Stimulated activated CD8-positive, alpha-beta memory T cell treated with anti-CD3 and anti-CD28 coated beads, Interleukin-12 subunit alpha, Interleukin-12 subunit beta, amount 100 ng/mL, for 1 hour (primary cell): ENCODE results near the gene BRAF.
"Not testable (repeated sequence)": the region's sequence is repeated elsewhere in the genome, so short reads cannot be mapped to it uniquely, and the experiment has no call there.

ENCODE experiments used
- DNase-seq: peaks from one replicate; pipeline ENCODE4 v3.0.0-alpha.2; 2020; ENCODE audit warnings: low read depth

Gene BRAF

GRCh38 chr7:140876519-140877248 lies 48.0 kb downstream of the BRAF start:
- DNase-seq = no peak

DNA sequence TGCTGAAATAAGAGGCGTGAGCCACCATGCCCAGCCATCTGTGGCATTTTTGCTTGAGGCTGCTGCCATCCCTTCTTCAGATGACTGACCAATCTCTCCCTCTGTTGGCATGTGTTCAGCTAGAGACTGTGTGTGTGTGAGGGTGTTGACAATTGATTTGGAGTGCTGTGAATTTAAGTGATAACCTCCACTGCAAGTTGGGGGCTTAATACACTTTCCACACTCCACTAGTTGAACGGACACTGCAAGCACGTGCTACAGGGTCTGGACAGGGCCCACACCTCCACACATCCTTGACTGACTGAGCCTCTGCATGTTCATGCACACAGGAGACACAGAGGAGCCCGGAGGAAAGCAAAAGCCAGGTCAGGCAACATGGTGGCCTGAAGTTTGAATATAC lies 51.3 kb downstream of the BRAF start:
- DNase-seq = no peak

DNA sequence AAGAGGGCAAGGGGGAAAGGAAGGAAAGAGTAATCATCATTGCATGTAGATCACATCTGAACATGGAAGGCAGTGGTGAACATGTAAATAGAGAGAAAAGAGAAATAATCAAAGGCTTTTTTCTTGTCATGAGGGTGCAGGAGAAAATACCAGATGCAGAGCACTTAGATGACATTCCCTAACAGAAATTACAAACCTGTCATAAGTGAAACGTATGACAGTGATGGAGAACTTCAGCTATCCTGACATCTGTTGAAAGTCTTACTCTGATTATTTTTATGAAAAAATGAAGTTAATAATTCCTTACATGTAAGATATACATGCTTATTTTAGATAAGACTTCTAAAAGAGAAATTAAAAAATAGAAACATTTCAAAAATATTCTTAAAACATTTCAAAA lies 54.7 kb downstream of the BRAF start:
- DNase-seq = no peak

- no peak for DNase-seq
These were observed 55.3 kb downstream of the BRAF start for GRCh38 chr7:140869430-140869829.

DNA sequence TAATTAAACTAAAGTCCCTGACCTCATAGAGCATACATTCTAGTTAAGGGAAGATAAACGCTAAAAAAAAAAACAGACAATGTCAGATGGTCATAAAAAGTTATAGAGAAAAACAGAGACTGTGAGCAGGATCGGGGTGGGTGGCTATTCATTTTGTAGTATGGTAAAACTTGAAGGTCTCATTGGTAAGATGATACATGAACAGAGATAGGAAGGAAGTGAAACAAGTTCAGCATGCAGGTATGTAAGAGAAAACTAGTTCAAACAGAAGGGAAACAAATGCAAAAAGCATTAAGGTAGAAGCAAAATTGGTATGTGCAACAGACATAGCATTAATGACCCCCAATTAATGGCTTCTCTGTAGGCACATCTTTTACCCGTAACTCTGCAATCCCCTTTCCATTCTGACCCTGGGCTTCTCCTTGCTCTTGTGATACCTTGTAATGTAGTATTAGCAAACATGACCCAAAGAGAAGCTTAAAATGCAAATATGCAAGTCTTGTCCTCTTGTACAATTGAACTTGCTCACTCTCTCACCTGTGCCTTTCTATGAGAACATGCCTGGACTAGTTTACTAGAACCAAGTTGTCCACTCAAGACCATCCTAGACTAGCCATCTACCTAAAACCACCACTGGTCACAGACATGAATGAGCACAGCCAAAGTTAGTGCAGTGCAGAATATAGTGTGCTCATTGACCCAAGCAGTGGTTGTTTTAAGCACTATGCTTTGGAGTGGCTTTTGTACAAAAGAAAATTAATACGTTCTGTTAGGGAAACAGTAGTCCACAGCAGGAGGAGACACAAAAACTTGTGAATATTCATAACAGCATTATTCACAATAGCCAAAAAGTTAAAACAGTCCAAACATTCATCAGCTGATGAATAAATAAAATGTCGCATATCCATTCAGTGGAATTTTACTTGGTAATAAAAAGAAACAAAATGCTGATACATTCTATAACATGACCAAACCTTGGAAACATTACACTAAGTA lies 57.0 kb downstream of the BRAF start:
- DNase-seq = no peak

DNA sequence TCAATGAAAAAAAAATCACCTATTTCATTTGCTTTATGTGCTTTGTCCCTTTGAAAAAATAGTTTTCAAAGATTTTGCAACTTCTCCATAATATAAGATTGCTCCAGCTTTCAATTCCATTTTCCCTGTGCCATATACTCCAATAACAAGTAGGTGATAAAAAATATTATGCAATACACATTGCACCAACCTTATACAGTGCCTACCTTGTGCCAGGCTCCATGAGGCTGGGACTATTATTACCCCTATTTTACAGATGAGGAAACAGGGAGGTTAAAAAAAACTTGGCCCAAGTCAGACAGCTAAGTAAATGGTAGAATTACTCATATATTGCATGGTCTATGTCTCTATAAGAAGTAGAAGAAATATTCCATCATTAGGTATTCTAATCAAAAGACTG lies 57.8 kb downstream of the BRAF start:
- no peak for DNase-seq

DNA sequence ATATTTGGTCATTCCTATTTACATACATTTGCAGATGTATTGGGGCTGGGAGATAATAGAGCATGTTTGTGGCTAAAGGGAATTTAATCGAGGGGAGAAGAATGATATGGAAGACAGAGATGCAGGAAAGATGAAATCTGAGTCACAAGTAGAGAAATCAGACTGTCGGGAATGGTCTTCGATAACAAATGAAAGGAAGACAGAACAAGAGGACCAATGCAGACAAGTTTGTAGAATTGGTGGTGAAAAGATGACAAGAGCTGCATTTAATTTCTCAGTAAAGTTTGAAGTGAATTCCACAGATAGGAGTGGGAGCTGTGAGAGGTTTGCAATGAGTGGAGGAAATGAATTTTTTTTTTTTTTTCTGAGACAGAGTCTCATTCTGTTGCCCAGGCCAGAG lies 60.0 kb downstream of the BRAF start:
- DNase-seq = no peak

DNA sequence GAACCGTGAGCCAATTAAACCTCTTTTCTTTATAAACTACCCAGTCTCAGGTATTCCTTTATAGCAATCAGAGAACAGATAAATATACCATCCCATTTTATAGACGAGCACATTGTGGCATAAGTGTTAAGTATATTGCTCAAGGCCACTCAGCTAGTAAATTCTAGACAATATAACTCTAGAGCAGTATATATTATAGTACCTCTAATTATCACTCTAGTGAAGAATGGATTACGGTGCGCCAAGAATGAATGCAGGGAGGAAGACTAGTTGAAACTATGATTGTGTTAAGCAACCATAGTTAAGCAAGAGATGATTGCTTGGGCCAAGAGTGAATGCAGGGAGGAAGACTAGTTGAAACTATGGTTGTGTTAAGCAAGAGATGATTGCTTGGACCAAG lies 60.9 kb downstream of the BRAF start:
- no peak for DNase-seq

DNA sequence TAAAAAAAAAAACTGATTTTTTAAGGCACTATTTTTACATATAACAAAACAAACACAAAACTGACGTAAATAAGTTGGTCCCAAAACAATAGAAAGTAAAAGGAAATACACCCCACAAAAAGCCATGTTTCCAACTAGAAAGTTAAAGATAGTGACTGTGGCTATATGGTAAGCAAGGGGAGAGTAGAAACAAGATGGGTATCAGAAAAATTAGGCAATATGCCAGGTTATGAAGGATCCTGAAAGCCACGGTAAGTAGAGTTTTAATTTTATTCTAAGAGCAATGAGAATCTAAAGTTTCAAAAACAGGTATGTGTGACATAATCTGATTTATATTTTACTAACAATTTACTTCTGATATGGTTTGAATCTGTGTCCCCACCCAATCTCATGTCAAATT lies 61.5 kb downstream of the BRAF start:
- no peak for DNase-seq

DNA sequence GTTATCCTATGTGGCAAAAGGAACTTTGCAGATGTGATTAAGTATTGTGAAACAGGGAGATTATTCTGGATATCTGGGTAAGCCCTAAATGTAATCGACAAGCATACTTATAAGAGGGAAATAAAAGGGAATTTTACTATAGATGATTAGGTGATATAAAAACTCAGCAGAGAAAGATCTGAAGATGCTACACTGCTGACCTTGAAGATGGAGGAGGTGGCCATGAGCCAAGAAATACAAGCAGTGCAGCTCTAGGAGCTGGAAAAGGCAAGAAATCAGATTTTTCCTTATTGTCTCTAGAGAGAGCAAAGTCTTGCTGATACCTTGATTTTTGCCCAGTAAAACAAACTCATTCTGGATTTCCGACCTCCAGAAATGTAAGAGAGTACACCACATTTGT lies 67.7 kb downstream of the BRAF start:
- DNase-seq = no peak

GRCh38 chr7:140841166-140841715 lies 83.5 kb downstream of the BRAF start:
- DNase-seq = no peak

GRCh38 chr7:140831724-140832123 lies 93.0 kb downstream of the BRAF start:
- no peak for DNase-seq

DNA sequence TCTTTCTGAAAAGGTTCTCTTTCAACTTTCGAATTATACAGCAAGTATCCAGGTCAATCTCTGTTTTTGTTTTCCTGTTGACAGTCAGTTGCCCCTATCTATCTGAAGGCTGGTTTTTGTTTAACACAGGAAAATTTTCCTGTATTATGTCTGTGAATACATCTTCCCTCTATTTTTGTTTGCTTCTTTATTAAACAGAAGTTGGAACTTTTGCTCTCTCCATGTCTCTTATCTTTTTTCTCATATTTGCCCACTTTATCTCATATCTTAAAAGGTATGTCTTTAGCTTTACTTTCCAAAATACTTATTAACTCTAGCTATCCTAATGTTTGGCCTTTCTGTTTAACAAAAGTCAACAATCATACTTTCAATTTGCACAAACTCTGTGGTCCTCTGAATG lies 95.0 kb downstream of the BRAF start:
- DNase-seq = no peak

DNA sequence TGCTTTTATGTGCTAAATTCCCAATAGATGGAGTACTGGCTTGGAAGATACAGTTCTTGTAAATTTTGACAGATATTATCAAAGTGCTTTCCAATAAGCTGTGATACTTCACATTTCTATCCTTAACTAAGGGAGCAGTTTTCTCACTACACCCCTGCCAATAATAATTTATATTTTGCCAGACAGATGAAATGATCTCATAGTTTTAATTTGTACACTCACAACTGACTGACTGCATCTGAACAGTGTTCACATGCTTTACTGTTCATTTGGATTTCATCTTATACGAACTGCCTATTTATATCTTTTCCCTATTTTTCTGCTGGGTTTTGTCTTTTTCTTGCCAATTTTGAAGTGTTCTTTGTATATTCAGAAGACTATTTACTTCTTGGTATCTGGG lies 96.0 kb downstream of the BRAF start:
- no peak for DNase-seq

DNA sequence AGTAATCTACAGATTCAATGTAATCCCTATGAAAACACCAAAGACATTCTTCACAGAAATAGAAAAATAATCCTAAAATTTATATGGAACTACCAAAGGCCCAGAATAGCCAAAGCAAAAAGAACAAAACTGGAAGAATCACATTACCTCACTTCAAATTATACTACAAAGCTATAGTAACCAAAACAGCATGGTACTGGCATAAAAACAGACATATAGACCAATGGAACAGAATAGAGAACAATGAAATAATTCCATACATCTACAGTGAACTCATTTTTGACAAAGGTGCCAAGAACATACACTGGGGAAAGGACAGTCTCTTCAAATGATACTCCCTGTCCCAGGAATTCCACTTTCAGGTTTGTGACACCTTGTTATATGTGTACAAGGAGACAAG lies 107.3 kb downstream of the BRAF start:
- DNase-seq = not testable (repeated sequence)

DNA sequence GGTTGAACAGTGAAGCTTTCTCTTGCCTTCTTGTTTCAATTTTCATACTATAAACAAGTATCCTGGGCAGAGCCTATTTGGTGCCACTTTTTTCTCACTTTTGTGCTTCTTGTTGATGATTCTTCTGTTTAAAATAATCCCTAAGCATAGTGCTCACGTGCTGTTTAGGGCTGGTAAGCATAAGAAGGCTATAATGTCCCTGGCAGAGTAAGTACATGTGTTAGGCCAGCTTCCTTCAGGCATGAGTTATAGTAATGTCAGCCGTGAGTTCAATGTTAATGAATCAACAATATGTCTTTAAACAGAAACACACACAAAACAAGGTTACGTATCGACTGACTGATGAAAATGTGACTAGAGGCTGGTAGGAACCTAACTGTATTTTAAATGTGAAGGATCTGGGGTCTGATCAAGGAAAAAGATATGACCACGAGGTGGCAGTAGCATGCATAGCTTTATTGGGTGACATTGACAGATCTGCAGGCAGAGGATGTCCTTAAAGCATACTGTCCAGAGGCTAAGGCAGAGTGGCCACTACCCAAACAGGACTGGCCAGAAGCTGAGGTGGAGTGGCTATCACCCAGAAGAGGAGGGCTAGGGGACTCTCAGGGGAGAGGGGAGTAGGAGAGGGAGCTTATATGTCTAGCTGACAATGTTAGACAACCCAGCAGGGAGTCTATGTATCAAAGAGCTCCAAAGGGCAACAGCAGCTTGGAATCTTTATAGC lies 113.7 kb downstream of the BRAF start:
- DNase-seq = peak; percentile 48

- DNase-seq = no peak
These were observed 114.3 kb downstream of the BRAF start for GRCh38 chr7:140810385-140810784.

DNA sequence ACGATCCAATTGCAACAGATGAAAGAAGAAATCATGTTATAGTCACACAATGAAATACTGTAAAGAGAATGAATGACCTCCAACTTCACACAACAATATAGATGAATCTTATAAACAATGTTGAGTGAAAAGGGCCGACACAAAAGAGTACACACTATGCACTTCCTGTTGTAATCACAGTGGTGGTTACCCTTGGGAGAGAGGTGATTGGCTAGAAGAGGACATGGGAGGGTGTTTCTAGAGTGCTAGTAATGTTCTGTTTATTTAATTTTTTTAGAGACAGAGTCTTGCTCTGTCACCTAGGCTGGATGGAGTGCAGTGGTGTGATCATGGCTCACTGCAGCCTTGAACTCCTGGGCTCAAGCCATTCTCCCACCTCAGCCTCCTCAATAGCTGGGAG lies 145.8 kb downstream of the BRAF start:
- DNase-seq = no peak

GRCh38 chr7:140778568-140778967 lies 146.2 kb downstream of the BRAF start:
- DNase-seq = no peak

DNA sequence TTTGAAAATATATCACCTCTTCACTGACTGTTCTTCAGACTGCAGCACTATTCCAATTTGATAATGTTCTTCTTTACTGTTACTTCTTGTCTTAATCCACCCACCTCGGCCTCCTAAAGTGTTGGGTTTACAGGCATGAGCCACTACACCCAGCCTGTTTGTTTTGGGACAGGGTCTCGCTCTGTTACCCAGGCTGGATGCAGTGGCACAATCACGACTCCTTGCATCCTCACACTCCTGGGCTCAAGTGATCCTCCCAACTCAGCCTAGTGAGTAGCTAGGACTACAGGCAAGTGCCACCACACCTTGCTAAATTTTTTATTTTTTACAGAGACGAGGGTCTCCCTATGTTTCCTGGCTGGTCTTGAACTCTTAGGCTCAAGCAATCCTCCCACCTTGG lies 150.4 kb downstream of the BRAF start:
- no peak for DNase-seq

DNA sequence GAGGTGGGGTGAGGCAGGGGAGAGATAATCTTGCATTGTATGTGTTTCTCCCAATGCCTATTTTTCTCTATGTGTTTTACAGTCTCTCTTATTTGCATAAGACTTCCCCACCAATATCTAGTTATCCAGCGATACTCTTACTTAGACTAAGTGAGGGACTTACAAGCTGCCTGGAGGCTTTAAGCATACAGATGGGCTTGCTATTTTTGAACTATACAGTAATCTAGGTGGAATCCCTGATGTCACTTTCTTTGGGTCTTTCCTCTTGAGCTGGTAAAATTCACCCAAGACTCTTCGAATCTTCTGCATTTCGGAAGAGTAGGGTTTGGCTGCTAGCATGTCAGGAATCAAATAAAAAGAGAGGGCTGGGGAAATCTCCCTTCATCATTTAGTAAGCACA lies 151.6 kb downstream of the BRAF start:
- DNase-seq = no peak

DNA sequence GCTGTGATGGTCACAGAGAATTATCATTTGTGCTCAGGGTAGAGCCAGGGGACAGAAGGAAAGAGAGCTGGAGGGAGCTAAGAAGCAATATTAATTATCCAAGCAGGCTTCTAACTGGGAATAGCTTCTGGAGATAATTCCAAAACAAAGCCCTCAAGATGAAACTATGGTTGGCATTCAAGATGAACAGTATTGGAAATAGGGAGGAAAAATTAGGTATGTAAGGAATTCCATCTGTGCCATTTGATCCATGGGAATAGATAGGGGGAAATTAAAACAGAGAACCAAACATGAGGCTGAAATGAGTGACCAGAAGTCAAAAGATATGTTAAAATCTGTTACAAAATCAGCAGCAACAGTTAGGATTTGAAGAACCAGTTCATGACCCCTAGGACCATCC lies 152.9 kb downstream of the BRAF start:
- no peak for DNase-seq
